Transverse colon (tissue), 4 donors: ENCODE results near the gene BRMS1. TPM values are rescaled to one million over a fixed set of nuclear protein-coding genes. Genes with fewer than 3 reads are reported as not detected.

Source experiments
- DNase-seq: peaks from one replicate; pipeline ENCODE4 v3.0.0-alpha.2; 2019
- H3K27ac ChIP-seq, 4 donors: fragments of 200-600 bp; sonication (generic); 2 replicates each; pipeline ENCODE4 v1.5.1; 2016 to 2018; ENCODE audit warnings: inconsistent platforms in 4 of 4
- H3K27me3 ChIP-seq: fragments of 200-600 bp; sonication (generic); 2 replicates; pipeline ENCODE4 v1.5.1; 2017; ENCODE audit warnings: inconsistent platforms
- H3K36me3 ChIP-seq, 4 donors: fragments of 200-600 bp; sonication (generic); 2 replicates each; pipeline ENCODE4 v1.5.1; 2017 to 2019; ENCODE audit warnings: inconsistent platforms in 4 of 4
- H3K4me1 ChIP-seq, 4 donors: fragments of 200-600 bp; sonication (generic); 2 replicates each; pipeline ENCODE4 v1.5.1; 2017 to 2020; ENCODE audit warnings: inconsistent platforms in 4 of 4
- H3K4me3 ChIP-seq, 4 donors: fragments of 200-600 bp; sonication (generic); 1 replicate in 1 of 4; 2 replicates in 3 of 4; pipeline versions ENCODE4 v1.5.1 to v1.6.1; 2017 to 2019; ENCODE audit warnings: inconsistent platforms in 4 of 4
- H3K9me3 ChIP-seq, 2 donors: fragments of 200-600 bp; sonication (generic); 2 replicates each; pipeline ENCODE4 v1.5.1; 2017 to 2019; ENCODE audit warnings: inconsistent platforms in 2 of 2
- CTCF ChIP-seq, 5 experiments: fragments of 200-600 bp in 3 of 5; fragments of 450-650 bp in 2 of 5; sonication (generic) in 3 of 5; IDR thresholded peaks; 1 replicate in 2 of 5; 2 replicates in 3 of 5; pipeline ENCODE4 v1.5.1; 2016 to 2017; ENCODE audit warnings: antibody characterized with exemption in 5 of 5, inconsistent platforms in 3 of 5, mild to moderate bottlenecking in 2 of 5, moderate library complexity in 1 of 5
- EP300 ChIP-seq: sonication (generic); formaldehyde crosslinking; IDR thresholded peaks from one replicate; pipeline ENCODE4 v1.6.1; 2017; ENCODE audit warnings: antibody characterized with exemption, low read depth
- POLR2A ChIP-seq: fragments of 450-650 bp; IDR thresholded peaks from one replicate; pipeline ENCODE4 v1.6.1; 2016; ENCODE audit warnings: antibody characterized with exemption, mild to moderate bottlenecking, moderate library complexity
- POLR2AphosphoS5 ChIP-seq, 3 donors: sonication (generic); formaldehyde crosslinking; IDR thresholded peaks; one replicate each; pipeline ENCODE4 v1.6.1; 2016; ENCODE audit warnings: antibody characterized with exemption in 3 of 3
- WGBS, 2 donors: methylation state at CpG; one replicate each; pipeline ENCODE4 v1.1.5; 2018; ENCODE audit warnings: low coverage in 1 of 2; 5-methylcytosine and 5-hydroxymethylcytosine counted together
- in situ Hi-C, 4 donors: fragments of 200-750 bp; cut with MboI; loops; one replicate each; pipeline versions ENCODE4 v1.15.0 to v1.15.1; 2017; ENCODE audit warnings: low sequenced_read_pairs in 3 of 4, low pct_ligation_motif_present in 1 of 4, low pct_unique_long_range_greater_than_20kb in 1 of 4
- intact Hi-C: fragments of 100-400 bp; cut with DNase I; formaldehyde crosslinking; loops from one replicate; pipeline ENCODE4 v1.15.1; 2023; ENCODE audit warnings: low total_unique reads
- total RNA-seq, 4 donors: library from RNA; depleted of rRNA; stranded (reverse); fragments of >200 nt; gene quantifications; one replicate each; pipeline ENCODE4 v1.1.0, GENCODE V29; 2016

Gene BRMS1
- total RNA-seq, 4 donors from 2014 or later: 34.0 to 178 (median 63.1) TPM

GRCh38 chr11:66293777-66294625 lies 50.9 kb downstream of the BRMS1 start:
- no peak overlapping the region for H3K27ac ChIP-seq
- intact Hi-C loops (no loop called here), in situ Hi-C loops (no loop called here)
- H3K36me3 ChIP-seq: no peaks in the 10 kb centered on the region
- no peak overlapping the region for H3K4me3 ChIP-seq
- TF ChIP-seq CTCF (IDR thresholded peaks at IDR 0.05) (no peak), EP300 (no peak), POLR2A (no peak), POLR2AphosphoS5 (IDR thresholded peaks at IDR 0.05) (no peak)
- peaks cover 54% of the 10 kb centered on the region for H3K27me3 ChIP-seq
- DNase-seq: no peak
- H3K4me1 ChIP-seq: peaks cover 8 to 19% (median 16%) of the 10 kb centered on the region in 4 donors
- H3K9me3 ChIP-seq: no peaks in the 10 kb centered on the region
- 79% methylated on average over 20 of the region's 30 CpGs; no CpG with 5 or more reads in 1 of the 2 donors for WGBS, 2 donors

GRCh38 chr11:66293352-66293751 lies 51.6 kb downstream of the BRMS1 start:
- DNase-seq: no peak
- intact Hi-C loops: no loop called here
- TF ChIP-seq POLR2AphosphoS5 (IDR thresholded peaks at IDR 0.05) (no peak), CTCF (IDR thresholded peaks at IDR 0.05) (no peak), EP300 (no peak), POLR2A (no peak)
- H3K36me3 ChIP-seq: no peaks in the 10 kb centered on the region
- no peaks in the 10 kb centered on the region for H3K9me3 ChIP-seq
- 48% methylated on average over 4 of the region's 4 CpGs; no CpG with 5 or more reads in 1 of the 2 donors for WGBS, 2 donors
- in situ Hi-C loops: no loop called here
- peaks cover 8 to 22% (median 17%) of the 10 kb centered on the region in 4 donors for H3K4me1 ChIP-seq
- peaks cover 54% of the 10 kb centered on the region for H3K27me3 ChIP-seq
- H3K4me3 ChIP-seq: no peak overlapping the region
- no peak overlapping the region for H3K27ac ChIP-seq

- H3K27ac ChIP-seq: no peak overlapping the region
- peaks cover 54% of the 10 kb centered on the region for H3K27me3 ChIP-seq
- H3K36me3 ChIP-seq: no peaks in the 10 kb centered on the region
- H3K4me3 ChIP-seq: no peak overlapping the region
- 36% methylated on average over 17 of the region's 17 CpGs; no CpG with 5 or more reads in 1 of the 2 donors for WGBS, 2 donors
- no peaks in the 10 kb centered on the region for H3K9me3 ChIP-seq
- peaks cover 14 to 28% (median 23%) of the 10 kb centered on the region in 4 donors for H3K4me1 ChIP-seq
- in situ Hi-C loops (no loop called here), intact Hi-C loops (no loop called here)
- no peak for DNase-seq
- TF ChIP-seq POLR2A (no peak), EP300 (no peak), POLR2AphosphoS5 (IDR thresholded peaks at IDR 0.05) (no peak), CTCF (IDR thresholded peaks at IDR 0.05) (no peak)
Measured at GRCh38 chr11:66292543-66293332, 52.2 kb downstream of the BRMS1 start.
